ENCODE data around the gene SSBP3.
A peak's percentile ranks its signal among the peaks of the same experiment; 100 is the strongest.

The SSBP3 gene

GRCh38 chr1:54345116-54345515 is 61.1 kb downstream of the SSBP3 start:
- H3K4me3 Mint-ChIP-seq, result no peak overlapping the region
- peaks cover 72% of the 10 kb centered on the region for H3K4me1 Mint-ChIP-seq
- DNase-seq (ENCODE audit: low spot score in 2 of 2) (no peak), ATAC-seq (no peak)
- H3K27ac Mint-ChIP-seq, result no peak overlapping the region
- H3K36me3 Mint-ChIP-seq, result peaks cover 10% of the 10 kb centered on the region
- H3K9me3 Mint-ChIP-seq, result no peaks in the 10 kb centered on the region

GRCh38 chr1:54342742-54343687 is 63.2 kb downstream of the SSBP3 start:
- H3K9me3 Mint-ChIP-seq, result no peaks in the 10 kb centered on the region
- peak overlapping the region; percentile 77 for H3K27ac Mint-ChIP-seq
- DNase-seq (ENCODE audit: low spot score in 2 of 2), result no peak
- peaks cover 14% of the 10 kb centered on the region for H3K36me3 Mint-ChIP-seq
- peaks cover 72% of the 10 kb centered on the region for H3K4me1 Mint-ChIP-seq
- H3K4me3 Mint-ChIP-seq, result no peak overlapping the region
- ATAC-seq, result no peak

- Mint-ChIP-seq H3K27ac (peak overlapping the region; percentile 72), H3K4me1 (peaks cover 67% of the 10 kb centered on the region), H3K36me3 (peaks cover 14% of the 10 kb centered on the region), H3K9me3 (no peaks in the 10 kb centered on the region), H3K4me3 (no peak overlapping the region)
- ATAC-seq (no peak), DNase-seq (ENCODE audit: low spot score in 2 of 2) (no peak)
Measured at GRCh38 chr1:54342288-54342687, 63.9 kb downstream of the SSBP3 start.

GRCh38 chr1:54341763-54342162 is 64.4 kb downstream of the SSBP3 start:
- H3K4me1 Mint-ChIP-seq, result peaks cover 70% of the 10 kb centered on the region
- no peak for DNase-seq (ENCODE audit: low spot score in 2 of 2)
- no peak for ATAC-seq
- H3K4me3 Mint-ChIP-seq, result no peak overlapping the region
- no peaks in the 10 kb centered on the region for H3K9me3 Mint-ChIP-seq
- H3K27ac Mint-ChIP-seq, result peak overlapping the region; percentile 72
- peaks cover 14% of the 10 kb centered on the region for H3K36me3 Mint-ChIP-seq

GRCh38 chr1:54340878-54341277 is 65.3 kb downstream of the SSBP3 start:
- Mint-ChIP-seq H3K9me3 (no peaks in the 10 kb centered on the region), H3K36me3 (peaks cover 14% of the 10 kb centered on the region), H3K27ac (peak overlapping the region; percentile 72), H3K4me3 (no peak overlapping the region), H3K4me1 (peaks cover 76% of the 10 kb centered on the region)
- ATAC-seq (no peak), DNase-seq (ENCODE audit: low spot score in 2 of 2) (no peak)

GRCh38 chr1:54340434-54340833 is 65.8 kb downstream of the SSBP3 start:
- Mint-ChIP-seq H3K4me1 (peaks cover 80% of the 10 kb centered on the region), H3K4me3 (no peak overlapping the region), H3K9me3 (no peaks in the 10 kb centered on the region), H3K36me3 (peaks cover 14% of the 10 kb centered on the region), H3K27ac (peak overlapping the region; percentile 72)
- no peak for DNase-seq (ENCODE audit: low spot score in 2 of 2)
- ATAC-seq, result no peak

- peaks cover 80% of the 10 kb centered on the region for H3K4me1 Mint-ChIP-seq
- ATAC-seq (no peak), DNase-seq (ENCODE audit: low spot score in 2 of 2) (no peak)
- peaks cover 14% of the 10 kb centered on the region for H3K36me3 Mint-ChIP-seq
- peak overlapping the region; percentile 35 for H3K27ac Mint-ChIP-seq
- no peaks in the 10 kb centered on the region for H3K9me3 Mint-ChIP-seq
- H3K4me3 Mint-ChIP-seq, result no peak overlapping the region
Measured at GRCh38 chr1:54339126-54339525, 67.1 kb downstream of the SSBP3 start.

- peak overlapping the region; percentile 35 for H3K27ac Mint-ChIP-seq
Measured at GRCh38 chr1:54338464-54338863, 67.7 kb downstream of the SSBP3 start.

GRCh38 chr1:54337928-54338327 is 68.3 kb downstream of the SSBP3 start:
- ATAC-seq, result no peak
- DNase-seq (ENCODE audit: low spot score in 2 of 2), result no peak
- H3K36me3 Mint-ChIP-seq, result peaks cover 14% of the 10 kb centered on the region
- H3K9me3 Mint-ChIP-seq, result no peaks in the 10 kb centered on the region
- H3K4me1 Mint-ChIP-seq, result peaks cover 74% of the 10 kb centered on the region
- peak overlapping the region; percentile 35 for H3K27ac Mint-ChIP-seq
- H3K4me3 Mint-ChIP-seq, result no peak overlapping the region

More at GRCh38 chr1:54338464-54338863, 67.7 kb downstream of the SSBP3 start:
- Mint-ChIP-seq H3K4me1 (peaks cover 74% of the 10 kb centered on the region), H3K36me3 (peaks cover 14% of the 10 kb centered on the region), H3K4me3 (no peak overlapping the region), H3K9me3 (no peaks in the 10 kb centered on the region)
- ATAC-seq (no peak), DNase-seq (ENCODE audit: low spot score in 2 of 2) (no peak)

GRCh38 chr1:54337034-54337433 is 69.2 kb downstream of the SSBP3 start:
- H3K4me1 Mint-ChIP-seq, result peaks cover 74% of the 10 kb centered on the region
- DNase-seq (ENCODE audit: low spot score in 2 of 2) (no peak), ATAC-seq (no peak)
- peaks cover 14% of the 10 kb centered on the region for H3K36me3 Mint-ChIP-seq
- H3K4me3 Mint-ChIP-seq, result no peak overlapping the region
- H3K9me3 Mint-ChIP-seq, result no peaks in the 10 kb centered on the region
- no peak overlapping the region for H3K27ac Mint-ChIP-seq

GRCh38 chr1:54336116-54336515 is 70.1 kb downstream of the SSBP3 start:
- ATAC-seq, result no peak
- no peak overlapping the region for H3K4me3 Mint-ChIP-seq
- peaks cover 8% of the 10 kb centered on the region for H3K36me3 Mint-ChIP-seq
- DNase-seq (ENCODE audit: low spot score in 2 of 2), result no peak
- H3K9me3 Mint-ChIP-seq, result no peaks in the 10 kb centered on the region
- H3K4me1 Mint-ChIP-seq, result peaks cover 74% of the 10 kb centered on the region
- H3K27ac Mint-ChIP-seq, result no peak overlapping the region

GRCh38 chr1:54335755-54336108 is 70.5 kb downstream of the SSBP3 start:
- peak overlapping the region; percentile 45 for H3K27ac Mint-ChIP-seq
- no peak for ATAC-seq
- no peaks in the 10 kb centered on the region for H3K9me3 Mint-ChIP-seq
- H3K36me3 Mint-ChIP-seq, result peaks cover 12% of the 10 kb centered on the region
- H3K4me1 Mint-ChIP-seq, result peaks cover 75% of the 10 kb centered on the region
- no peak for DNase-seq (ENCODE audit: low spot score in 2 of 2)
- no peak overlapping the region for H3K4me3 Mint-ChIP-seq

GRCh38 chr1:54335011-54335754 is 71.0 kb downstream of the SSBP3 start:
- no peaks in the 10 kb centered on the region for H3K9me3 Mint-ChIP-seq
- no peak for DNase-seq (ENCODE audit: low spot score in 2 of 2)
- H3K4me1 Mint-ChIP-seq, result peaks cover 79% of the 10 kb centered on the region
- H3K36me3 Mint-ChIP-seq, result peaks cover 17% of the 10 kb centered on the region
- H3K27ac Mint-ChIP-seq, result peak overlapping the region; percentile 45
- no peak overlapping the region for H3K4me3 Mint-ChIP-seq
- no peak for ATAC-seq

GRCh38 chr1:54332781-54333585 is 73.2 kb downstream of the SSBP3 start:
- H3K4me3 Mint-ChIP-seq, result no peak overlapping the region
- ATAC-seq (no peak), DNase-seq (ENCODE audit: low spot score in 2 of 2) (no peak)
- no peaks in the 10 kb centered on the region for H3K9me3 Mint-ChIP-seq
- H3K4me1 Mint-ChIP-seq, result peaks cover 65% of the 10 kb centered on the region
- H3K27ac Mint-ChIP-seq, result peak overlapping the region; percentile 79
- H3K36me3 Mint-ChIP-seq, result peaks cover 16% of the 10 kb centered on the region

GRCh38 chr1:54331843-54332463 is 74.2 kb downstream of the SSBP3 start:
- DNase-seq (ENCODE audit: low spot score in 2 of 2) (no peak), ATAC-seq (no peak)
- peak overlapping the region; percentile 79 for H3K27ac Mint-ChIP-seq
- no peak overlapping the region for H3K4me3 Mint-ChIP-seq
- peaks cover 16% of the 10 kb centered on the region for H3K36me3 Mint-ChIP-seq
- H3K4me1 Mint-ChIP-seq, result peaks cover 71% of the 10 kb centered on the region
- H3K9me3 Mint-ChIP-seq, result no peaks in the 10 kb centered on the region
